Measurements from ENCODE around the gene PCK2. TPM values are rescaled to one million over a fixed set of nuclear protein-coding genes. Genes with fewer than 3 reads are reported as not detected.

The PCK2 gene
- total and polyA plus RNA-seq, 2 of the 13 experiments (the other 11 are each of a cell fraction or from before 2014, with no cell fraction given), result 129 to 272 TPM

- TF ChIP-seq ZNF839 (CRISPR knock-in tag; IDR thresholded peaks at IDR 0.05; ENCODE audit: borderline replicate concordance) (0 out of 2 replicates have a peak, but pooled peaks have one; percentile 41), ZNF333 (CRISPR knock-in tag; IDR thresholded peaks at IDR 0.05; ENCODE audit: borderline replicate concordance) (0 out of 2 replicates have a peak, but pooled peaks have one; percentile 3), SMAD9 (CRISPR knock-in tag; IDR thresholded peaks at IDR 0.05) (no peak), HES4 (CRISPR knock-in tag; IDR thresholded peaks at IDR 0.05; ENCODE audit: borderline replicate concordance) (0 out of 2 replicates have a peak, but pooled peaks have one; percentile 53), ZKSCAN5 (CRISPR knock-in tag; IDR thresholded peaks at IDR 0.05) (no peak)
These were observed 37.3 kb upstream of the PCK2 start (continued) for GRCh38 chr14:24056800-24057184.

GRCh38 chr14:24057271-24057670 lies 36.8 kb upstream of the PCK2 start:
- no peaks in the 10 kb centered on the region for H3K79me2 ChIP-seq (ENCODE audit: insufficient read depth, low read length)
- no TSS peak for BruUV-seq (replicated peaks)
- DNase-seq (ENCODE audit: low spot score), result no peak
- CTCF ChIA-PET (ENCODE audit: low intra/inter-chr PET ratio, low total read pairs), result interaction anchor here (2.0 to 5.4 kb wide), 3 partner anchors 33 to 51 kb away, joined by 19 to 109 read pairs (median 86); no protein-coding TSS in a partner anchor
- peaks cover 20 to 59% of the 10 kb centered on the region in 2 experiments for H3K27me3 ChIP-seq (ENCODE audit: control insufficient read depth in 1 of 2, insufficient read depth in 2 of 2, low read length in 2 of 2)
- in situ Hi-C loops (cut with HindIII; ENCODE audit: extremely low pct_ligation_motif_present, low pct_unique_long_range_greater_than_20kb), result loop anchor here (5.0 kb wide), 2 partner anchors 35 to 105 kb away; partner anchors contain the start of genes IRF9 and PCK2
- TF ChIP-seq SMARCE1 (IDR thresholded peaks at IDR 0.05; ENCODE audit: borderline replicate concordance), result 0 out of 2 replicates have a peak, but pooled peaks have one; percentile 19
- TF ChIP-seq ZNF407 (CRISPR knock-in tag; IDR thresholded peaks at IDR 0.05; ENCODE audit: not compliant biosample characterization), result peak; percentile 6
- no peak for TF ChIP-seq HBP1 (CRISPR knock-in tag; IDR thresholded peaks at IDR 0.05; ENCODE audit: low read depth)
- no peaks in the 10 kb centered on the region for H3K9me3 ChIP-seq (ENCODE audit: low read length)
- H3K4me3 ChIP-seq (replicated peaks in 1 of 3; ENCODE audit: insufficient read depth in 1 of 3, low read depth in 2 of 3, low read length in 3 of 3), result no peak overlapping the region
- ATAC-seq, result peak; percentile 1; the same call in 1 of the 3 replicates
- peaks cover 49% of the 10 kb centered on the region for H3K4me1 ChIP-seq (ENCODE audit: insufficient read depth, low read length)
- 19% methylated on average over 2 of the region's 2 CpGs for WGBS (ENCODE audit: low lambda C conversion rate)
- H3K27ac ChIP-seq (ENCODE audit: extremely low read length, insufficient read depth, low read length), result no peak overlapping the region
- POLR2A ChIA-PET, result interaction anchor here (1.0 to 9.6 kb wide), 13 partner anchors 9 to 214 kb away, joined by 3 to 226 read pairs (median 14); partner anchors contain the start of genes DCAF11, IRF9, NRL and PCK2
- H3K4me2 ChIP-seq (ENCODE audit: low read depth, low read length), result no peak overlapping the region
- H3K36me3 ChIP-seq (replicated peaks in 1 of 2; ENCODE audit: control insufficient read depth in 1 of 2, insufficient read depth in 2 of 2, low read length in 2 of 2), result no peaks in the 10 kb centered on the region
- no peak overlapping the region for H3K9ac ChIP-seq (ENCODE audit: insufficient read depth, low read depth, low read length)
- H2AFZ ChIP-seq (ENCODE audit: low read length), result no peak overlapping the region
- no peak for FAIRE-seq
- intact Hi-C loops (cut with micrococcal nuclease; ENCODE audit: unreplicated experiment), result no loop called here
- H4K20me1 ChIP-seq (ENCODE audit: insufficient read depth, low read length), result no peaks in the 10 kb centered on the region
